Osteoblast (primary cell): ENCODE results near the gene GPRIN1. TPM values are rescaled to one million over a fixed set of nuclear protein-coding genes. Genes with fewer than 3 reads are reported as not detected.

Experiments
- DNase-seq: peaks from one replicate; pipeline ENCODE4 v3.0.0; 2011; ENCODE audit warnings: low spot score, mixed read lengths; ENCODE audit not compliant: insufficient read length; ENCODE audit errors: missing footprints
- H2AFZ ChIP-seq: 2 replicates; pipeline ENCODE4 v1.6.0; 2011; ENCODE audit warnings: mild to moderate bottlenecking, low read length
- H3K27ac ChIP-seq: 2 replicates; pipeline ENCODE4 v1.5.1; 2011; ENCODE audit warnings: mild to moderate bottlenecking, low read depth, low read length, moderate library complexity
- H3K27me3 ChIP-seq: 2 replicates; pipeline ENCODE4 v1.6.0; 2012; ENCODE audit warnings: mild to moderate bottlenecking, control low read depth, inconsistent platforms, low read length, moderate library complexity; ENCODE audit not compliant: insufficient read depth
- H3K36me3 ChIP-seq: 2 replicates; pipeline ENCODE4 v1.5.1; 2011; ENCODE audit warnings: mild to moderate bottlenecking, low read length, control low read depth, moderate library complexity; ENCODE audit not compliant: insufficient read depth
- H3K4me1 ChIP-seq: 2 replicates; pipeline ENCODE4 v1.5.1; 2011; ENCODE audit warnings: mild to moderate bottlenecking, low read length, control low read depth, moderate library complexity; ENCODE audit not compliant: insufficient read depth
- H3K4me2 ChIP-seq: 2 replicates; pipeline ENCODE4 v1.6.0; 2011; ENCODE audit warnings: mild to moderate bottlenecking, low read length; ENCODE audit not compliant: insufficient read depth
- H3K4me3 ChIP-seq: fragments of 200-600 bp; sonication (generic); 3 replicates; pipeline ENCODE4 v1.5.1; 2012; ENCODE audit warnings: mild to moderate bottlenecking, low read length, inconsistent platforms; ENCODE audit not compliant: insufficient read depth
- H3K79me2 ChIP-seq: 2 replicates; pipeline ENCODE4 v1.6.0; 2012; ENCODE audit warnings: mild to moderate bottlenecking, low read length, control low read depth, inconsistent platforms; ENCODE audit not compliant: insufficient read depth
- H3K9me3 ChIP-seq: 2 replicates; pipeline ENCODE4 v1.5.1; 2011; ENCODE audit warnings: low read depth, low read length, control low read depth
- H4K20me1 ChIP-seq: 2 replicates; pipeline ENCODE4 v1.6.0; 2012; ENCODE audit warnings: mild to moderate bottlenecking, low read length, control low read depth; ENCODE audit not compliant: insufficient read depth
- CTCF ChIP-seq: IDR thresholded peaks from 2 replicates; pipeline ENCODE4 v1.5.1; 2011; ENCODE audit warnings: mild to moderate bottlenecking, low read depth, low read length, moderate library complexity; ENCODE audit errors: extremely low read depth
- total RNA-seq: library from RNA; depleted of rRNA; stranded (reverse); fragments of >200 nt; gene quantifications from 2 replicates; pipeline ENCODE4 v1.2.3, GENCODE V29; 2012

GPRIN1 gene
- total RNA-seq, 1 donor, result 1.8 TPM

- Histone ChIP-seq H3K4me3 (no peak overlapping the region), H3K36me3 (no peaks in the 10 kb centered on the region), H2AFZ (no peak overlapping the region), H3K4me2 (no peak overlapping the region), H3K27me3 (no peaks in the 10 kb centered on the region), H3K4me1 (no peaks in the 10 kb centered on the region), H3K79me2 (no peaks in the 10 kb centered on the region), H3K27ac (no peak overlapping the region), H3K9me3 (no peaks in the 10 kb centered on the region), H4K20me1 (no peaks in the 10 kb centered on the region)
- DNase-seq, result no peak
- TF ChIP-seq CTCF, result peak; percentile 34
Measured at GRCh38 chr5:176570044-176570443, 39.9 kb downstream of the GPRIN1 start.

GRCh38 chr5:176568657-176569056 is 41.3 kb downstream of the GPRIN1 start:
- Histone ChIP-seq H3K9me3 (no peaks in the 10 kb centered on the region), H3K36me3 (no peaks in the 10 kb centered on the region), H3K4me2 (no peak overlapping the region), H4K20me1 (no peaks in the 10 kb centered on the region), H3K27ac (no peak overlapping the region), H3K27me3 (no peaks in the 10 kb centered on the region), H3K79me2 (no peaks in the 10 kb centered on the region), H3K4me3 (no peak overlapping the region), H3K4me1 (no peaks in the 10 kb centered on the region), H2AFZ (no peak overlapping the region)
- DNase-seq, result no peak
- TF ChIP-seq CTCF, result no peak

- Histone ChIP-seq H3K4me3 (no peak overlapping the region), H2AFZ (no peak overlapping the region), H3K27me3 (peaks cover 6% of the 10 kb centered on the region), H3K4me2 (no peak overlapping the region), H3K27ac (no peak overlapping the region), H3K4me1 (no peaks in the 10 kb centered on the region), H3K79me2 (no peaks in the 10 kb centered on the region), H3K36me3 (no peaks in the 10 kb centered on the region), H3K9me3 (no peaks in the 10 kb centered on the region), H4K20me1 (no peaks in the 10 kb centered on the region)
- no peak for TF ChIP-seq CTCF
- no peak for DNase-seq
Measured at GRCh38 chr5:176565760-176566288, 44.1 kb downstream of the GPRIN1 start.

- Histone ChIP-seq H3K36me3 (no peaks in the 10 kb centered on the region), H2AFZ (no peak overlapping the region), H3K27ac (no peak overlapping the region), H3K79me2 (no peaks in the 10 kb centered on the region), H4K20me1 (no peaks in the 10 kb centered on the region), H3K4me3 (no peak overlapping the region), H3K27me3 (peaks cover 6% of the 10 kb centered on the region), H3K9me3 (no peaks in the 10 kb centered on the region), H3K4me1 (no peaks in the 10 kb centered on the region), H3K4me2 (no peak overlapping the region)
- DNase-seq, result no peak
- no peak for TF ChIP-seq CTCF
Measured at GRCh38 chr5:176564002-176564401, 46.0 kb downstream of the GPRIN1 start.
